Tibial nerve (tissue), 3 donors: ENCODE data around the gene GABPB2.

ENCODE experiments used
- CTCF ChIP-seq, 5 experiments: fragments of 200-600 bp in 3 of 5; fragments of 450-650 bp in 2 of 5; sonication (generic) in 3 of 5; IDR thresholded peaks; one replicate each; pipeline ENCODE4 v1.5.1; 2016 to 2019; ENCODE audit warnings: antibody characterized with exemption in 5 of 5, mild to moderate bottlenecking in 3 of 5, moderate library complexity in 2 of 5
- POLR2A ChIP-seq, 2 donors: fragments of 450-650 bp; IDR thresholded peaks; one replicate each; pipeline ENCODE4 v1.6.1; 2017; ENCODE audit warnings: antibody characterized with exemption in 2 of 2, mild to moderate bottlenecking in 2 of 2, moderate library complexity in 2 of 2

DNA sequence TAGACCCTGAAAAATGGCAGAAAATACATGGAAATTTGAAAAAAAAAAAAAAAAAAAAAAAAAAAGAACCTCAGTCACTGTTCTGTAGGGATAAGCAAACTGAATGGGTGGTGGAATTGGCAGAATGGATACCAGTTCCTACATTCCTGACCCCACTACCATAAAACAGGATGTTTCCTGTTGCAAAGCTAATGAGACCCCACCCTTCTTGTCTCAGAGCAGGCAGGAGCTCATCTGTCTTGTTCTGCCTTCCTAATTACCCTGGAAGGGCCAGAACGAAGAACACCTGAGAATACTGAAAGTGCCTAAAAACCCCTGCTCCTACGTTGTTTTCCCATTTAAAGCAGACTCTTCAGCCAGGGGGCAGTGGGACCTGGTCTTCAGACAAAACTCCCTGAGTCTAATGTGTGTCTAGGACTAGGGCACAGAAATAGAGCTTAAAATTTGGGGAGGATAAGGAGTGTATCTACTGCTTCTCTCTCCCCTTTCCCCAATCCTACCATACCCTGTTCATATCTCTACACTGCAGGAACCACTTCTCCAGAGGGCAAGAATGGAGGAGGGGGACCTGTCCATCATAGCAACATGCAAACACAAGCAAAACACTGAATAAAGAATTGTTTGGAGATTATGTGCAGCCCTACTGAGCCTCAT is 19.1 kb upstream of the GABPB2 start:
- TF ChIP-seq POLR2A (IDR thresholded peaks at IDR 0.05): no peak
- TF ChIP-seq CTCF (IDR thresholded peaks at IDR 0.05): no peak
